GM21515 (cell line): ENCODE data around the gene NOL4.
"Not testable (repeated sequence)": the region's sequence is repeated elsewhere in the genome, so short reads cannot be mapped to it uniquely, and the experiment has no call there.

ENCODE experiments used
- ATAC-seq: cut with Tn5 transposase; IDR thresholded peaks from one replicate; pipeline ENCODE4 v1.9.1; 2021; ENCODE audit not compliant: unreplicated experiment

NOL4 gene

GRCh38 chr18:34224423-34225217 is at the start of gene NOL4:
Gene NOL4, minus strand, starts transcription at chr18:34224913. Its CDS starts 1,660 bp downstream, at chr18:34223253.
- no peak for ATAC-seq

- not testable (repeated sequence) for ATAC-seq
Observed at GRCh38 chr18:34266029-34266428, 41.3 kb upstream of the NOL4 start.

- ATAC-seq: peak; percentile 62
Observed at GRCh38 chr18:34261865-34262780, 37.4 kb upstream of the NOL4 start.

- no peak for ATAC-seq
Observed at GRCh38 chr18:34258176-34258575, 33.5 kb upstream of the NOL4 start.

GRCh38 chr18:34251919-34252318 is 27.2 kb upstream of the NOL4 start:
- ATAC-seq: no peak

GRCh38 chr18:34248727-34249126 is 24.0 kb upstream of the NOL4 start:
- no peak for ATAC-seq

GRCh38 chr18:34242739-34243138 is 18.0 kb upstream of the NOL4 start:
- ATAC-seq: no peak

- not testable (repeated sequence) for ATAC-seq
Observed at GRCh38 chr18:34233781-34234388, 9.2 kb upstream of the NOL4 start.

GRCh38 chr18:34225218-34225553 is 473 bp upstream of the NOL4 start:
- no peak for ATAC-seq

- no peak for ATAC-seq
Observed at GRCh38 chr18:34223893-34224422, 755 bp downstream of the NOL4 start.

- no peak for ATAC-seq
Observed at GRCh38 chr18:34223164-34223892, 1.4 kb downstream of the NOL4 start.

GRCh38 chr18:34222307-34223163 is 2.2 kb downstream of the NOL4 start:
- no peak for ATAC-seq

- no peak for ATAC-seq
Observed at GRCh38 chr18:34221971-34222306, 2.8 kb downstream of the NOL4 start.

- no peak for ATAC-seq
Observed at GRCh38 chr18:34220081-34220815, 4.5 kb downstream of the NOL4 start.

GRCh38 chr18:34219651-34220050 is 5.1 kb downstream of the NOL4 start:
- ATAC-seq: no peak

- no peak for ATAC-seq
Observed at GRCh38 chr18:34212511-34212910, 12.2 kb downstream of the NOL4 start.

- no peak for ATAC-seq
Observed at GRCh38 chr18:34207344-34207851, 17.3 kb downstream of the NOL4 start.

GRCh38 chr18:34203866-34204265 is 20.8 kb downstream of the NOL4 start:
- no peak for ATAC-seq

GRCh38 chr18:34196256-34196655 is 28.5 kb downstream of the NOL4 start:
- no peak for ATAC-seq
